Mesothelial cell of epicardium (in vitro differentiated cells): ENCODE measurements around the gene AQP3. TPM values are rescaled to one million over a fixed set of nuclear protein-coding genes. Genes with fewer than 3 reads are reported as not detected.
"Not testable (repeated sequence)": the region's sequence is repeated elsewhere in the genome, so short reads cannot be mapped to it uniquely, and the experiment has no call there.

Experiments used
- DNase-seq, 2 experiments: peaks; one replicate each; pipeline ENCODE4 v3.0.0; 2021; ENCODE audit warnings: low spot score in 2 of 2; ENCODE audit not compliant: unreplicated experiment in 2 of 2
- H3K27ac Mint-ChIP-seq: 2 replicates; pipeline ENCODE4 v1.8.0; 2021; ENCODE audit warnings: mixed read lengths
- H3K27me3 Mint-ChIP-seq: 2 replicates; pipeline ENCODE4 v1.8.0; 2021; ENCODE audit warnings: low read depth, mixed read lengths
- H3K36me3 Mint-ChIP-seq: 2 replicates; pipeline ENCODE4 v1.8.0; 2021; ENCODE audit warnings: mixed read lengths
- H3K4me1 Mint-ChIP-seq: 2 replicates; pipeline ENCODE4 v1.8.0; 2021; ENCODE audit warnings: mixed read lengths
- H3K4me3 Mint-ChIP-seq: 2 replicates; pipeline ENCODE4 v1.8.0; 2021; ENCODE audit warnings: mild to moderate bottlenecking, moderate library complexity, mixed read lengths
- H3K9me3 Mint-ChIP-seq: 2 replicates; pipeline ENCODE4 v1.8.0; 2021; ENCODE audit warnings: mixed read lengths
- total RNA-seq: library from RNA; stranded (reverse); gene quantifications from 3 replicates; pipeline ENCODE4 v1.2.1, GENCODE V29; 2021
- TF ChIP-seq, protein P1 (sequence below): fragments of 200-600 bp; sonication (generic); IDR thresholded peaks from one replicate; pipeline ENCODE4 v1.5.0; 2021; ENCODE audit warnings: antibody characterized with exemption; ENCODE audit not compliant: unreplicated experiment

Gene AQP3
- total RNA-seq, 1 donor from 2014 or later = 1.5 TPM

DNA sequence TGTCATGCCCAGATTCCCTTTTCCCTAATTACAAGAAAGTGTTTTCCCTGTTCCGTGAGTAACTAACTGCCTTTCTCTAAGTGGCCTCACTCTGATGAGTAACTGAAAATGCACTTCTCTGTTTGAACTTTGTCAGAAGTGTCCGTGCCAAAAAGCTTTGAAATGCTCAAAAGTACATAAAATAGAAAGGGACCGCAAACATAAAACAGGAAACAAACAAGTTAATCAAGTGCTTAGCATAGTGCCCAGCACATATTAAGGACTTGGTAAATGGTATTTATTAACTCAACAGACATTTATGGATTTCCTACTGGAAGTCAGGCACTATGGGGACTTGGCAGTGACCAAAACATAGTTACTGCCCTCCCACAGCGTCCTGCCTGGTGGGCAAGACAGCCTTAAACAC is 22.3 kb downstream of the AQP3 start:
- Mint-ChIP-seq H3K4me3 (no peak overlapping the region), H3K27ac (no peak overlapping the region), H3K4me1 (no peaks in the 10 kb centered on the region), H3K9me3 (no peaks in the 10 kb centered on the region), H3K27me3 (peaks cover 3% of the 10 kb centered on the region), H3K36me3 (no peaks in the 10 kb centered on the region)
- TF ChIP-seq, protein P1, sequence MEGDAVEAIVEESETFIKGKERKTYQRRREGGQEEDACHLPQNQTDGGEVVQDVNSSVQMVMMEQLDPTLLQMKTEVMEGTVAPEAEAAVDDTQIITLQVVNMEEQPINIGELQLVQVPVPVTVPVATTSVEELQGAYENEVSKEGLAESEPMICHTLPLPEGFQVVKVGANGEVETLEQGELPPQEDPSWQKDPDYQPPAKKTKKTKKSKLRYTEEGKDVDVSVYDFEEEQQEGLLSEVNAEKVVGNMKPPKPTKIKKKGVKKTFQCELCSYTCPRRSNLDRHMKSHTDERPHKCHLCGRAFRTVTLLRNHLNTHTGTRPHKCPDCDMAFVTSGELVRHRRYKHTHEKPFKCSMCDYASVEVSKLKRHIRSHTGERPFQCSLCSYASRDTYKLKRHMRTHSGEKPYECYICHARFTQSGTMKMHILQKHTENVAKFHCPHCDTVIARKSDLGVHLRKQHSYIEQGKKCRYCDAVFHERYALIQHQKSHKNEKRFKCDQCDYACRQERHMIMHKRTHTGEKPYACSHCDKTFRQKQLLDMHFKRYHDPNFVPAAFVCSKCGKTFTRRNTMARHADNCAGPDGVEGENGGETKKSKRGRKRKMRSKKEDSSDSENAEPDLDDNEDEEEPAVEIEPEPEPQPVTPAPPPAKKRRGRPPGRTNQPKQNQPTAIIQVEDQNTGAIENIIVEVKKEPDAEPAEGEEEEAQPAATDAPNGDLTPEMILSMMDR = no peak
- DNase-seq = no peak

DNA sequence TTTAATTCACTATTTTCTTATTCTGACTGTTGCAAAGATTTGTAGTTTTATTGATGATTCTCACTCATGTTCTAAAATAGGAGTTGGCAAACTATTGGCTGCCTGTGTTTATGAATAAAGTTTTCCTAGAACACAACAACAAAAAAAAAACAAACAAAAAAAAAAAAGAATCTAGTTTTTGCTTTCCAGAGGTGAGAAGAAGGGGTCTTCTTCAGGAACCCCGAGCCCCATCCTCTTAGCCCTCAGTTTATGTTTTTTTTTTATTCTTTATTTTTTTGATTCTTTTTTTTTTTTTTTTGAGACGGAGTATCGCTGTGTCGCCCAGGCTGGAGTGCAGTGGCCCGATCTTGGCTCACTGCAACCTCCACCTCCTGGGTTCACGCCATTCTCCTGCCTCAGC is 22.9 kb downstream of the AQP3 start:
- not testable (repeated sequence) for H3K4me1 Mint-ChIP-seq, H3K4me3 Mint-ChIP-seq, H3K27me3 Mint-ChIP-seq, H3K36me3 Mint-ChIP-seq, H3K27ac Mint-ChIP-seq, DNase-seq, H3K9me3 Mint-ChIP-seq

DNA sequence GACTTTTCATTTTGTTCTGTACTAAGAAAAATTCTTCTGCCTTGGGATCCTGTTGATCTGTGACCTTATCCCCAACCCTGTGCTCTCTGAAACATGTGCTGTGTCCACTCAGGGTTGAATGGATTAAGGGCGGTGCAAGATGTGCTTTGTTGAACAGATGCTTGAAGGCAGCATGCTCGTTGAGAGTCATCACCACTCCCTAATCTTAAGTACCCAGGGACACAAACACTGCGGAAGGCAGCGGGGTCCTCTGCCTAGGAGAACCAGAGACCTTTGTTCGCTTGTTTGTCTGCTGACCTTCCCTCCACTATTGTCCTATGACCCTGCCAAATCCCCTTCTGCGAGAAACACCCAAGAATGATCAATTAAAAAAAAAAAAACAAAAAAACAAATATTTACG is 23.4 kb downstream of the AQP3 start:
- H3K4me1 Mint-ChIP-seq, H3K4me3 Mint-ChIP-seq, H3K27me3 Mint-ChIP-seq, H3K36me3 Mint-ChIP-seq, H3K27ac Mint-ChIP-seq, DNase-seq, H3K9me3 Mint-ChIP-seq: not testable (repeated sequence)

DNA sequence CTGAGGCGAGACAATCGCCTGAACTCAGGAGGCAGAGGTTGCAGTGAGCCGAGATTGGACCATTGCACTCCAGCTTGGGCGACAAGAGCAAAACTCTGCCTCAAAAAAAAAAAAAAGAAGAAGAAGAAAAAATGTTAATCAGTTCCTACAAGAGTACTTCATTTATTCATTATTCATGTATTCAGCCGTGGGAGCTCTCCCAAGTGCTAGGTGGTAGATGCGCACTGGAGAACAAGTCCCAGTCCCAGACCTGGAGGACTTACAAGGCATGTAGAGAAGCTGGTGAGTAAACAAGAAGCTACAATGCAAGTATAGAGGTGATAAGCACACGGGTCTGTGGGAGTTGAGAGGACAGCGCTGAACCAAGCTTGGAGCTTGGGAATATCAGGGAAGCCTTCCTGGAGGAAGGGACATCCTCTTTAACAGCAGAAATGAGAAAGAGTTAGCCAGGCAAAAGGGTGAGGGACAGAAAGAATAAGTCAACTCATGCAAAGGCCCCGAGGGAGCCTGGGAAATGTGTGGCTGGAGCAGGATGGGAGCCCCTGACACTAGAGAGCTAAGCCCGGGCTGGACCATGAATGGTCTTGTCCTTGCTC is 27.6 kb downstream of the AQP3 start:
- Mint-ChIP-seq H3K4me3 (no peak overlapping the region), H3K9me3 (no peaks in the 10 kb centered on the region), H3K36me3 (no peaks in the 10 kb centered on the region), H3K27ac (no peak overlapping the region), H3K27me3 (peaks cover 8% of the 10 kb centered on the region), H3K4me1 (peaks cover 7% of the 10 kb centered on the region)
- no peak for DNase-seq
- TF ChIP-seq, protein P1 = no peak

DNA sequence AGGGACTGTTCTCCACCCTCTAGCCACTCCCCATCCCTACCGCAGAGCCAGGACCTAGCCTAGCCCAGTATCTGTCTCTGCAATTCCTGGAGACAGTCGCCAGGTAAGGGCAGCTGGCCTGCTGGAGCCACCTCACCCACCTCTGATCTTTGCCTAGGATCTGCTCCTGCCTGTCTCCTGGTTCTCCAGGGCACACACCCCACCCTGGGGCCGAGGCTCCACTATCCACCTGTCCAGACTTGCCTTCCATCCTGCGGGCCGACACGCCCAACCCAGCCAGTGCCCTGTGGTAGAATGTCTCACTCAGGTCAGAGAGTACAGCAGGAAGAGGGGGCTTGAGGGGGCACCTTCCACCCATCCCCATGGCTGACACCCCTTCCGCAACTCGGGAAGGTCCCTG is 29.3 kb downstream of the AQP3 start:
- TF ChIP-seq, protein P1 = no peak
- H3K27ac Mint-ChIP-seq = no peak overlapping the region
- DNase-seq = no peak
- no peaks in the 10 kb centered on the region for H3K9me3 Mint-ChIP-seq
- H3K4me3 Mint-ChIP-seq = no peak overlapping the region
- peaks cover 8% of the 10 kb centered on the region for H3K27me3 Mint-ChIP-seq
- no peaks in the 10 kb centered on the region for H3K36me3 Mint-ChIP-seq
- H3K4me1 Mint-ChIP-seq = peaks cover 9% of the 10 kb centered on the region

DNA sequence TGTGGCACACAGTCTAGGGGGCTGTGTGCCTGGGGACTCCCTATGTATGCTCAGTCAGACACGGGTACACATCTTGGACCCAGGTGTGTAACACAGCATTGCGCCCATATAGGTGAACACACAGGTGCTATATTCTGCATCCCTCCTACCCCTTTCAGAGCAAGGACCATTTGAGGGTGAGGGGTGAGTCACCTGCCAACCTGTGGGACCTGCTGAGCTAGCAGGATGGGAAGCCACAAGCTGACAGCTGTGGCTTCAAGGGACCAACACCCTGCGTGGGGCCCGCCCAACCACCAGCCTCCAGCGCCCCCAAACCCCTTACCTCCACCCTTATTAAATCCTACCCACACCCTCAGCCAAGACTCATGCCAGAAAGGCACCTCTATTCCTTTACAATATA is 30.4 kb downstream of the AQP3 start:
- H3K4me1 Mint-ChIP-seq = peaks cover 9% of the 10 kb centered on the region
- no peaks in the 10 kb centered on the region for H3K36me3 Mint-ChIP-seq
- H3K4me3 Mint-ChIP-seq = no peak overlapping the region
- H3K9me3 Mint-ChIP-seq = no peaks in the 10 kb centered on the region
- no peak for DNase-seq
- H3K27ac Mint-ChIP-seq = no peak overlapping the region
- H3K27me3 Mint-ChIP-seq = peaks cover 8% of the 10 kb centered on the region
- TF ChIP-seq, protein P1 = no peak

DNA sequence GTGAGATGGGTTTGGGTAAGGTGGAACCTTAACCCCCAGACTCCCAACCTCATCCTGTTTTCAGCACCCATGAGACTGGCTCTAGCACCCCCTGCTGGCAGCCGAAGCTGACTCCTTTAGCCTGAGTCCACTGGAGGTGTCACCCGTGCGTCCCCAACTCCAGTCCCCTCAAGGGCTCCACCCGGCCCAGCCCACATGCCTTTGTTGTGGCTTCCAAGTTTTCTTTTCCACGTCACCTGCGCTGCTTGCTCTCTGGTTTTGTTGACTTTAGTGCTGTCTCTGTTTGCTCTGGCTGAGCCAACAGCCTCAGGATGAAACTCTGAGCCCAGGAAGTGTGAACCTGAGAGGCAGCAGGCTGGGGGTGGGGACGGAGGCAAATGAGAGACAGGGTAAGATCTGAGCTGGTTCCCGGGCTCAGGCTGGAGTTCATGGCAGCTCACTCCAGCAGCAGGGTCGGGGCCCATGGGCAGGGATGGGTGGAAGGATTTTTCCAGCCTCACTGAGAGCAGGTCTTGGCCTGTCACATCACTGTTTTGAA is 31.8 kb downstream of the AQP3 start:
- TF ChIP-seq, protein P1 = peak; percentile 55
- H3K4me3 Mint-ChIP-seq = no peak overlapping the region
- peak; percentile 39 to 66 for DNase-seq
- no peaks in the 10 kb centered on the region for H3K9me3 Mint-ChIP-seq
- H3K4me1 Mint-ChIP-seq = peaks cover 9% of the 10 kb centered on the region
- H3K27ac Mint-ChIP-seq = no peak overlapping the region
- no peaks in the 10 kb centered on the region for H3K36me3 Mint-ChIP-seq
- H3K27me3 Mint-ChIP-seq = peaks cover 8% of the 10 kb centered on the region
